ENCODE measurements around the gene ZNRF1. TPM values are rescaled to one million over a fixed set of nuclear protein-coding genes. Genes with fewer than 3 reads are reported as not detected.

ZNRF1 gene
- total and polyA plus RNA-seq, 2 of the 8 experiments (the other 6 are each of a cell fraction or from before 2014, with no cell fraction given), result 33.5 to 52.9 TPM

DNA sequence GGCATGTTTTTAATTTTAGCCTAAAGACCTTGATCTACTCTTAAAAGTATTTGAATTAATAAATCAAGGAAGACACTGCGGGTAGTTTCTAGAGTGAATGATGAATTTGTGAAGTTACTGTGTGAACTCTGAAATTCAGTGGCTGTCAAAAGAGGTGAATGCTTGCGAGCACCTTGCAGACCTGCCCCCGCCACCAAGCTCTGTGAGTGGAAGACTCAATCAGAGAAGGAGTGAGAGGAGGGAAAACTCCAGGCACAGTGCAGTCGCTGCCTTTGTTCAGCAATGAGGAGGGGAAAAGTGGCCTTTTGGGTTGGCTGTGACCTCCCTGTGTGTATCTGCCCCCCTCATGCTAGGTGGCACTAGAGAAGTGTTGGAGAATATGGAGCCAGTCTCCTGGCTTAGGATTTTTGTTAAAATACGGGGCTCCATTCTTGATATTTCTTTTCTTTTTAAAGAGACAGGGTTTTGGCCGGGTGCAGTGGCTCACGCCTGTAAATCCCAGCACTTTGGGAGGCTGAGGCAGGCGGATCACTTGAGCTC is 64.8 kb downstream of the ZNRF1 start (continued):
- TF ChIP-seq CHD7 (IDR thresholded peaks at IDR 0.05; ENCODE audit: insufficient replicate concordance, low read length) (no peak), POLR2A (IDR thresholded peaks at IDR 0.05; ENCODE audit: control extremely low read depth in 1 of 2, low read depth in 2 of 2, low read length in 2 of 2) (no peak), SIRT6 (IDR thresholded peaks at IDR 0.05; ENCODE audit: low read length) (no peak), CEBPB (IDR thresholded peaks at IDR 0.05; ENCODE audit: low read depth, low read length) (no peak), CBX8 (IDR thresholded peaks at IDR 0.05; ENCODE audit: borderline replicate concordance, low read depth, low read length) (no peak), PHF8 (conservative IDR thresholded peaks at IDR 0.05; ENCODE audit: low read depth, low read length) (no peak)
- TF ChIP-seq, protein P1, sequence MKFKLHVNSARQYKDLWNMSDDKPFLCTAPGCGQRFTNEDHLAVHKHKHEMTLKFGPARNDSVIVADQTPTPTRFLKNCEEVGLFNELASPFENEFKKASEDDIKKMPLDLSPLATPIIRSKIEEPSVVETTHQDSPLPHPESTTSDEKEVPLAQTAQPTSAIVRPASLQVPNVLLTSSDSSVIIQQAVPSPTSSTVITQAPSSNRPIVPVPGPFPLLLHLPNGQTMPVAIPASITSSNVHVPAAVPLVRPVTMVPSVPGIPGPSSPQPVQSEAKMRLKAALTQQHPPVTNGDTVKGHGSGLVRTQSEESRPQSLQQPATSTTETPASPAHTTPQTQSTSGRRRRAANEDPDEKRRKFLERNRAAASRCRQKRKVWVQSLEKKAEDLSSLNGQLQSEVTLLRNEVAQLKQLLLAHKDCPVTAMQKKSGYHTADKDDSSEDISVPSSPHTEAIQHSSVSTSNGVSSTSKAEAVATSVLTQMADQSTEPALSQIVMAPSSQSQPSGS (IDR thresholded peaks at IDR 0.05; ENCODE audit: low read length), result no peak
- TF ChIP-seq, protein P2, sequence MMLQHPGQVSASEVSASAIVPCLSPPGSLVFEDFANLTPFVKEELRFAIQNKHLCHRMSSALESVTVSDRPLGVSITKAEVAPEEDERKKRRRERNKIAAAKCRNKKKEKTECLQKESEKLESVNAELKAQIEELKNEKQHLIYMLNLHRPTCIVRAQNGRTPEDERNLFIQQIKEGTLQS (IDR thresholded peaks at IDR 0.05; ENCODE audit: insufficient read depth, low read depth, low read length), result no peak
- TF ChIP-seq, protein P3, sequence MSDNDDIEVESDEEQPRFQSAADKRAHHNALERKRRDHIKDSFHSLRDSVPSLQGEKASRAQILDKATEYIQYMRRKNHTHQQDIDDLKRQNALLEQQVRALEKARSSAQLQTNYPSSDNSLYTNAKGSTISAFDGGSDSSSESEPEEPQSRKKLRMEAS (IDR thresholded peaks at IDR 0.05), result no peak

All from H1 (cell line).